IPS-18a (cell line): Measurements from ENCODE around the gene ST3GAL4.
"Not testable (repeated sequence)": the region's sequence is repeated elsewhere in the genome, so short reads cannot be mapped to it uniquely, and the experiment has no call there.

Experiments
- H3K27ac ChIP-seq: one replicate; pipeline ENCODE4 v1.5.1; 2013; ENCODE audit warnings: low read length
- H3K27me3 ChIP-seq: one replicate; pipeline ENCODE4 v1.6.1; 2013; ENCODE audit warnings: mild to moderate bottlenecking, low read length; ENCODE audit not compliant: control insufficient read depth, insufficient read depth
- H3K36me3 ChIP-seq: one replicate; pipeline ENCODE4 v1.6.1; 2013; ENCODE audit warnings: low read depth, low read length; ENCODE audit not compliant: control insufficient read depth
- H3K4me1 ChIP-seq: one replicate; pipeline ENCODE4 v1.6.1; 2013; ENCODE audit warnings: low read depth, low read length; ENCODE audit not compliant: control insufficient read depth
- H3K4me3 ChIP-seq: one replicate; pipeline ENCODE4 v1.5.1; 2013; ENCODE audit warnings: low read length
- H3K9ac ChIP-seq: one replicate; pipeline ENCODE4 v1.6.1; 2013; ENCODE audit warnings: mild to moderate bottlenecking, low read length, moderate library complexity
- H3K9me3 ChIP-seq: one replicate; pipeline ENCODE4 v1.6.1; 2013; ENCODE audit warnings: low read depth, low read length; ENCODE audit not compliant: control insufficient read depth

Gene ST3GAL4

DNA sequence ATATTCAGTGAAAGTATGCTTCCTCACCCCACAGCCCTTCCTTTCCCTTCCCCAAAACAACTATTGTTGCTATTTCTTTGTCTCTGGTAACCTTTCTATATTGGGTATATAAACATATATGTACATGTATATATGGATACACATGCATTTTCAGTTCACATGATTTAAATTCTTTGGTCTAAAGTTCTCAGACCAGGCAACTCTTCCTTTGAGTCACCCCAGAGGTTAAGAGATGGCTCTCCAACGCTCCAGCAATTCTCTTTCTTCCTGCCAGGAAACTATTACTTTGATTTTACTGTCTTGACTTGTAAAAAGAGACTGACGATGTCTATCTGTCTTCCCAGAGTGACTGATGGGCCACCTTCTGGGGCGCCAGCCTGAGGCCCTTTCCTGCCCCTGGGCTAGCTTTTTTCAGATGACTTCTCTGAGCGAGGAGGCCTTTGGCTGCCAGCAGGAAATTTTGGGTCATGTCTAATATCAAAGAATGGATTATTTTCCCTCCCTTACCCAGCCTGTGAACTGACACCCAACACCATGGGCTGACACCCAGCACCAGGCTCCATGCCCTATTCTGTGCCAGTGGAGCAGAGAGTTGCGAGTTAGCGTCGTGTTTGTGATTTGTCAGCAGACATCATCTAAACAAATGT is 14.4 kb upstream of the ST3GAL4 start:
- Histone ChIP-seq H3K9me3 (no peaks in the 10 kb centered on the region), H3K4me1 (peaks cover 12% of the 10 kb centered on the region), H3K27ac (no peak overlapping the region), H3K4me3 (no peak overlapping the region), H3K36me3 (peaks cover 8% of the 10 kb centered on the region), H3K9ac (no peak overlapping the region), H3K27me3 (no peaks in the 10 kb centered on the region)

GRCh38 chr11:126341760-126342161 is 13.7 kb upstream of the ST3GAL4 start:
- Histone ChIP-seq H3K36me3 (peaks cover 8% of the 10 kb centered on the region), H3K27me3 (no peaks in the 10 kb centered on the region), H3K9ac (no peak overlapping the region), H3K9me3 (no peaks in the 10 kb centered on the region), H3K27ac (no peak overlapping the region), H3K4me1 (peaks cover 14% of the 10 kb centered on the region), H3K4me3 (no peak overlapping the region)

GRCh38 chr11:126343051-126343450 is 12.4 kb upstream of the ST3GAL4 start:
- H3K4me1 ChIP-seq = peaks cover 14% of the 10 kb centered on the region
- no peak overlapping the region for H3K4me3 ChIP-seq
- peaks cover 8% of the 10 kb centered on the region for H3K36me3 ChIP-seq
- H3K9me3 ChIP-seq = no peaks in the 10 kb centered on the region
- no peak overlapping the region for H3K9ac ChIP-seq
- H3K27ac ChIP-seq = no peak overlapping the region
- H3K27me3 ChIP-seq = no peaks in the 10 kb centered on the region

DNA sequence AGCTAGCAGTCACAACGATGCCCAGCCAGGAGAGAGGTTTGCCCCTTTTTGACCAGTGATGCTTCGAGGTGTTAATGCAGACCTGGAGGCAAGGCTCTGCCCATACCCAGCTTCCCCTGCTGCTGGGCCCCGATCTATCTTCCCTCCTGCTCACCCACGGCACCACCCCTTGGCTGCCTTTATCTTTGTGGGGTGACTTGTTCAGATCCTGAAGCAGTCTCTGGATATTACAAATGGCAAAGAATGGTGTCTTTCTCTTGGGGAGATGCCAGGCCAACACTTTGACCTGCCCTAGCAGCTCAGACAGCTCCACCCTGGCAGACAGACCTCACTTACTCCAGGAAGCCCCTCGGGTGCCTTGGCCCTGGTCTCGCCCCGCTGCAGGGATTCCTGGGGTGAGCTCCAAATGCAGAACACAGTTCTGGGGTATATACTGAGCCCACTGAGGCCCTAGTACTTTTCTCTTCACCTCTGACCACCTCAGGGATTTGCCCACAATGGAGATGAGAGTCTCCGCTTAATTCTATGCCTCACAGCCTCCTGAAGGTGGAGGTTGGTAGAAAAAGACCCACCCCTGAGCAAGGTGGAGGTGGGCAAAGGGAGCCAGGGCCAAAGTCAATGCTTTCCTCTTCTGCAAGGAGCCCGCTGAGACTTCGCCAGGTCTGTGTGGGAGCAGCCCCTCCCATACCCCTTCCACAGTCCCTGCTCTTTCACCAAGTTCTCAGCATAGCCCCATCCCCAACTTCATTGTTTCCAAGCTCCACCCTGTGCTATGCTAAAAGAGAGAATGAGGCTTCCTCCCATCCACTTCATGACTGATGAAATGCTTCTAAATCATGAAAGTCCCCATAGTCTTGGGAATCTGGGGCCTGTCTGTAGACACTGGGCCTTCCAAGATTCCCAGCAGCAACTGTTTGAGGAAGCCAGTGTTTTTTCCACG is 11.1 kb upstream of the ST3GAL4 start:
- H3K36me3 ChIP-seq = peaks cover 8% of the 10 kb centered on the region
- H3K9ac ChIP-seq = no peak overlapping the region
- H3K27ac ChIP-seq = no peak overlapping the region
- H3K27me3 ChIP-seq = no peaks in the 10 kb centered on the region
- peaks cover 14% of the 10 kb centered on the region for H3K4me1 ChIP-seq
- H3K9me3 ChIP-seq = no peaks in the 10 kb centered on the region
- no peak overlapping the region for H3K4me3 ChIP-seq

DNA sequence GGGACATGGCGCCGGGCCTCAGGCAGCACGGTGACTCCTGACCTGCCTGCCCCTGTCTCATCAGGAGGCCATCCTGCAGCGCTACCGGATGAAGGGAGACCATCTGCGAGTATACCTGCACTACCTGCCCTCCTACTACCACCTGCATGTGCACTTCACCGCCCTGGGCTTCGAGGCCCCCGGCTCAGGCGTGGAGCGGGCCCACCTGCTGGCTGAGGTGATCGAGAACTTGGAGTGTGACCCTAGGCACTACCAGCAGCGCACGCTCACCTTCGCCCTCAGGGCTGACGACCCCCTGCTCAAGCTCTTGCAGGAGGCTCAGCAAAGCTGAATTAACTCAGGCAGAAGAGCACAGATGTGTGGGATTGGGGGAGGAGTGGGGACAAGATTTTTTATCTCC is 10.2 kb upstream of the ST3GAL4 start:
- H3K27ac ChIP-seq = no peak overlapping the region
- H3K9me3 ChIP-seq = no peaks in the 10 kb centered on the region
- H3K27me3 ChIP-seq = no peaks in the 10 kb centered on the region
- H3K4me1 ChIP-seq = peaks cover 16% of the 10 kb centered on the region
- peaks cover 8% of the 10 kb centered on the region for H3K36me3 ChIP-seq
- H3K4me3 ChIP-seq = no peak overlapping the region
- no peak overlapping the region for H3K9ac ChIP-seq

- no peak overlapping the region for H3K4me3 ChIP-seq
- no peaks in the 10 kb centered on the region for H3K27me3 ChIP-seq
- peaks cover 8% of the 10 kb centered on the region for H3K36me3 ChIP-seq
- peaks cover 13% of the 10 kb centered on the region for H3K4me1 ChIP-seq
- H3K9ac ChIP-seq = no peak overlapping the region
- H3K9me3 ChIP-seq = no peaks in the 10 kb centered on the region
- no peak overlapping the region for H3K27ac ChIP-seq
These were observed 9.5 kb upstream of the ST3GAL4 start for GRCh38 chr11:126345759-126346585.

DNA sequence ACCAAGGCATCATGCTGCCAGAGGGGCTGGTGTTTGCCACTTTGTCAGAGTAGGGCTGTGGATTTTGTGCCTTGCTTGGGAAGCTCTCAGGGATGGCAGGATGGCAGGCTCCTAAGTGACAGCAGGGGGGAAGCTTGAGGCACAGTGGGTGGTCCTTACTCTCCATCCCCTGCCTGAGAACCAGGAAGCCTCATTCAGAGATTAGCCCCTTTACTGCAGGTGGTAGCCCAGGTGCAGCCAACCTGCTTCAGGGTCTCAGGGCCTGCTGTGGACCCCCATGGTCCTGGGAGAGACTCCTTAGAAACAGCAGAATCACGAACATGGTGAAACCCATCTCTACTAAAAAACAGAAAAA is 8.9 kb upstream of the ST3GAL4 start:
- no peaks in the 10 kb centered on the region for H3K27me3 ChIP-seq
- H3K27ac ChIP-seq = no peak overlapping the region
- no peak overlapping the region for H3K4me3 ChIP-seq
- H3K36me3 ChIP-seq = peaks cover 5% of the 10 kb centered on the region
- no peaks in the 10 kb centered on the region for H3K9me3 ChIP-seq
- peaks cover 13% of the 10 kb centered on the region for H3K4me1 ChIP-seq
- no peak overlapping the region for H3K9ac ChIP-seq

GRCh38 chr11:126346946-126347345 is 8.5 kb upstream of the ST3GAL4 start:
- H3K36me3 ChIP-seq, H3K27ac ChIP-seq: not testable (repeated sequence)

GRCh38 chr11:126347751-126348668 is 7.5 kb upstream of the ST3GAL4 start:
- peaks cover 5% of the 10 kb centered on the region for H3K36me3 ChIP-seq
- no peak overlapping the region for H3K27ac ChIP-seq

More at GRCh38 chr11:126346946-126347345, 8.5 kb upstream of the ST3GAL4 start:
- peaks cover 13% of the 10 kb centered on the region for H3K4me1 ChIP-seq
- not testable (repeated sequence) for H3K27me3 ChIP-seq, H3K4me3 ChIP-seq, H3K9ac ChIP-seq, H3K9me3 ChIP-seq

DNA sequence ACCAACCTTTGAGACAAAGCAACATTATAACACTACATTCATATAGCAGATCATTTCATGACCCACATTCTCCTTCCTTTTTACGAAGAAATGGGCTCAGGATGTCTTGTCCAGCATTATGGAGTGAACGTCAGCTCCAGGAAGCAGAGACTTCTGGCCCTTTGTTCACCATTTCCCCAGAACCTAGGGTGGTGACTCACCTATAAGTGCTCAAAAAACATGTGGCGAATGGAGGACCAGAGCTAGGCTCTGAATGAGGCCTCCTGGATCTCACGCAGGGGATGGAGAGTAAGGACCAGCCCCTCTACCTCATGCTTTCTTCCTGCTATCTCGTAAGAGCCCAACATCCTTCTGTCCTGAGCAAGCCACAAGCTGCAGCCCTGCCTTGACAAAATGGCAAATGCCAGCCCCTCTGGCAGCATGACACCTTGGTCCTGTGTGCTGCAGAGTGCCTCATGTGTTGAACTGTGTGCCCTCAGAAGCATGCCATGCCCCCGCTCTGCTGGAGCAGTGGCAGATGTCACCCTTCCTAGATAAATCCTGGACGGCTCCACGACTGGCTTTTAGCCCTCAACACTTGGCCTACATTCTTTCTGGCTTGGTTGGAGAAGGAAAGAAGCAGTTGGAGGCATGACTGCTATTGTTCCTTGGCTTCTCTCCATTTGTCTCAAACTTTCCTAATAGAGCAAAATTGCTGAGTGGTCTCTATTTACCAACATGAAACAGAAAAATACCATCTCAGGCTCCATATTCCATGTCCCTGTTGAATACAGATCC is 6.5 kb upstream of the ST3GAL4 start:
- H3K9me3 ChIP-seq = no peaks in the 10 kb centered on the region
- peaks cover 26% of the 10 kb centered on the region for H3K4me1 ChIP-seq
- H3K27me3 ChIP-seq = no peaks in the 10 kb centered on the region
- H3K9ac ChIP-seq = no peak overlapping the region
- no peak overlapping the region for H3K27ac ChIP-seq
- H3K36me3 ChIP-seq = no peaks in the 10 kb centered on the region
- no peak overlapping the region for H3K4me3 ChIP-seq

More at GRCh38 chr11:126347751-126348668, 7.5 kb upstream of the ST3GAL4 start:
- Histone ChIP-seq H3K9ac (no peak overlapping the region), H3K9me3 (no peaks in the 10 kb centered on the region), H3K27me3 (no peaks in the 10 kb centered on the region), H3K4me1 (peaks cover 18% of the 10 kb centered on the region), H3K4me3 (no peak overlapping the region)
